Colonic mucosa (tissue), 4 donors: ENCODE data around the gene DSP. TPM values are rescaled to one million over a fixed set of nuclear protein-coding genes. Genes with fewer than 3 reads are reported as not detected.

Source experiments
- DNase-seq: peaks from one replicate; pipeline ENCODE4 v3.0.0-alpha.2; 2020
- H3K27ac ChIP-seq: fragments of 200-600 bp; one replicate; pipeline ENCODE4 v1.8.0; 2021
- H3K27me3 ChIP-seq: fragments of 200-600 bp; one replicate; pipeline ENCODE4 v1.8.0; 2021
- H3K36me3 ChIP-seq: fragments of 200-600 bp; one replicate; pipeline ENCODE4 v1.8.0; 2021
- H3K4me1 ChIP-seq: fragments of 200-600 bp; one replicate; pipeline ENCODE4 v1.8.0; 2021; ENCODE audit warnings: mild to moderate bottlenecking
- H3K4me3 ChIP-seq: fragments of 200-600 bp; one replicate; pipeline ENCODE4 v1.8.0; 2021
- H3K9ac ChIP-seq, 2 donors: one replicate each; pipeline ENCODE4 v1.7.0; 2013; ENCODE audit warnings: control low read depth in 2 of 2, low read depth in 2 of 2, low read length in 2 of 2
- H3K9me3 ChIP-seq: fragments of 200-600 bp; one replicate; pipeline ENCODE4 v1.8.0; 2021
- CTCF ChIP-seq: fragments of 200-600 bp; IDR thresholded peaks from one replicate; pipeline ENCODE4 v1.8.0; 2022; ENCODE audit warnings: antibody characterized with exemption, mild to moderate bottlenecking
- intact Hi-C: fragments of 100-400 bp; cut with DNase I; formaldehyde crosslinking; loops from one replicate; pipeline ENCODE4 v1.14.1; 2022
- total RNA-seq, 2 donors: library from RNA; stranded (reverse); fragmentation: NEBNext Ultra II Directional in 1 of 2; extraction: Animal tissue kit (Norgen Biotek cat#: 25700) in 1 of 2; gene quantifications; one replicate each; pipeline ENCODE4 v1.2.1, GENCODE V29; 2021
- donor health status: healthy.
- donor health status: DM: no; HTN: no; CAD: no.
- donor health status: DM: no; HTN: no; CAD: no.

Gene DSP
- total RNA-seq, 2 donors from 2014 or later, result 201 to 250 TPM

- intact Hi-C loops, result no loop called here
- no peak for TF ChIP-seq CTCF
- DNase-seq, result no peak
- H3K36me3 ChIP-seq, result peaks cover 3% of the 10 kb centered on the region
- no peak overlapping the region for H3K4me3 ChIP-seq
- H3K9ac ChIP-seq, result no peak overlapping the region
- no peaks in the 10 kb centered on the region for H3K27me3 ChIP-seq
- H3K27ac ChIP-seq, result no peak overlapping the region
- H3K4me1 ChIP-seq, result no peaks in the 10 kb centered on the region
- H3K9me3 ChIP-seq, result no peaks in the 10 kb centered on the region
Measured at GRCh38 chr6:7593229-7593628, 51.8 kb downstream of the DSP start.

GRCh38 chr6:7594579-7595125 is 53.2 kb downstream of the DSP start:
- Histone ChIP-seq H3K9me3 (no peaks in the 10 kb centered on the region), H3K27me3 (no peaks in the 10 kb centered on the region), H3K36me3 (peaks cover 3% of the 10 kb centered on the region), H3K27ac (no peak overlapping the region), H3K4me1 (no peaks in the 10 kb centered on the region), H3K9ac (no peak overlapping the region), H3K4me3 (no peak overlapping the region)
- intact Hi-C loops, result no loop called here
- TF ChIP-seq CTCF, result no peak
- no peak for DNase-seq

GRCh38 chr6:7604003-7604402 is 62.5 kb downstream of the DSP start:
- no peak overlapping the region for H3K27ac ChIP-seq
- no peaks in the 10 kb centered on the region for H3K4me1 ChIP-seq
- intact Hi-C loops, result loop anchor here (5.0 kb wide), 1 partner anchor 302 kb away; no protein-coding TSS in a partner anchor
- no peak overlapping the region for H3K4me3 ChIP-seq
- no peak for DNase-seq
- H3K9me3 ChIP-seq, result no peaks in the 10 kb centered on the region
- no peaks in the 10 kb centered on the region for H3K27me3 ChIP-seq
- no peak overlapping the region for H3K9ac ChIP-seq
- TF ChIP-seq CTCF, result no peak
- peaks cover 22% of the 10 kb centered on the region for H3K36me3 ChIP-seq

- Histone ChIP-seq H3K4me1 (no peaks in the 10 kb centered on the region), H3K4me3 (no peak overlapping the region), H3K36me3 (peaks cover 22% of the 10 kb centered on the region), H3K9me3 (no peaks in the 10 kb centered on the region), H3K27me3 (no peaks in the 10 kb centered on the region), H3K9ac (no peak overlapping the region), H3K27ac (no peak overlapping the region)
- intact Hi-C loops, result loop anchor here (5.0 kb wide), 1 partner anchor 302 kb away; no protein-coding TSS in a partner anchor
- TF ChIP-seq CTCF, result no peak
- DNase-seq, result no peak
Measured at GRCh38 chr6:7604506-7604905, 63.0 kb downstream of the DSP start.

- H3K27ac ChIP-seq, result no peak overlapping the region
- H3K9me3 ChIP-seq, result no peaks in the 10 kb centered on the region
- no peak overlapping the region for H3K4me3 ChIP-seq
- TF ChIP-seq CTCF, result peak; percentile 78
- no peaks in the 10 kb centered on the region for H3K27me3 ChIP-seq
- DNase-seq, result peak; percentile 58
- no peaks in the 10 kb centered on the region for H3K36me3 ChIP-seq
- no peaks in the 10 kb centered on the region for H3K4me1 ChIP-seq
- H3K9ac ChIP-seq, result no peak overlapping the region
- intact Hi-C loops, result loop anchor here (5.0 to 10.0 kb wide), 4 partner anchors 193 to 392 kb away; no protein-coding TSS in a partner anchor
Measured at GRCh38 chr6:7615611-7616383, 74.3 kb downstream of the DSP start.
